MM.1S (cell line): ENCODE results near the gene PRSS16.

Source experiments
- DNase-seq: peaks from one replicate; pipeline ENCODE4 v3.0.0-alpha.2; 2015
- H2AFZ ChIP-seq: fragments of 300-600 bp; sonication (generic); 2 replicates; pipeline ENCODE4 v1.6.0; 2016; ENCODE audit warnings: antibody characterized with exemption, low read length
- H3F3A ChIP-seq: fragments of 300-600 bp; sonication (generic); 2 replicates; pipeline ENCODE4 v1.6.1; 2016; ENCODE audit warnings: mild to moderate bottlenecking, antibody characterized with exemption, low read length, moderate library complexity, mixed read lengths; ENCODE audit not compliant: insufficient read depth
- H3K27ac ChIP-seq: fragments of 300-600 bp; sonication (generic); 2 replicates; pipeline ENCODE4 v1.5.1; 2016; ENCODE audit warnings: mild to moderate bottlenecking, low read length
- H3K27me3 ChIP-seq: fragments of 300-600 bp; sonication (generic); replicated peaks from 2 replicates; pipeline ENCODE4 v1.6.0; 2016; ENCODE audit warnings: low read length; ENCODE audit not compliant: insufficient read depth
- H3K36me3 ChIP-seq: fragments of 300-600 bp; sonication (generic); replicated peaks from 2 replicates; pipeline ENCODE4 v1.6.1; 2016; ENCODE audit warnings: mild to moderate bottlenecking, low read length, mixed read lengths; ENCODE audit not compliant: insufficient read depth
- H3K4me1 ChIP-seq: fragments of 300-600 bp; sonication (generic); 2 replicates; pipeline ENCODE4 v1.6.1; 2016; ENCODE audit warnings: low read length, mixed read lengths
- H3K4me2 ChIP-seq: fragments of 300-600 bp; sonication (generic); 2 replicates; pipeline ENCODE4 v1.6.0; 2016; ENCODE audit warnings: low read depth, low read length
- H3K4me3 ChIP-seq: fragments of 300-600 bp; sonication (generic); 2 replicates; pipeline ENCODE4 v1.5.1; 2016; ENCODE audit warnings: low read length, mixed read lengths
- H3K79me2 ChIP-seq: fragments of 300-600 bp; sonication (generic); 2 replicates; pipeline ENCODE4 v1.6.1; 2016; ENCODE audit warnings: mixed run types, low read length, mixed read lengths
- H3K9ac ChIP-seq: fragments of 300-600 bp; sonication (generic); 2 replicates; pipeline ENCODE4 v1.6.1; 2016; ENCODE audit warnings: low read length, mixed read lengths
- H3K9me2 ChIP-seq: fragments of 300-600 bp; sonication (generic); replicated peaks from 2 replicates; pipeline ENCODE4 v1.6.1; 2016; ENCODE audit warnings: mild to moderate bottlenecking, low read length, mixed read lengths; ENCODE audit not compliant: insufficient read depth
- H3K9me3 ChIP-seq: fragments of 300-600 bp; sonication (generic); replicated peaks from 2 replicates; pipeline ENCODE4 v1.6.1; 2016; ENCODE audit warnings: mild to moderate bottlenecking, low read length, mixed read lengths; ENCODE audit not compliant: insufficient read depth
- H4K20me1 ChIP-seq: fragments of 300-600 bp; sonication (generic); 2 replicates; pipeline ENCODE4 v1.6.1; 2016; ENCODE audit warnings: mild to moderate bottlenecking, low read length, moderate library complexity, mixed read lengths; ENCODE audit not compliant: insufficient read depth
- CTCF ChIP-seq: fragments of 300-600 bp; sonication (generic); IDR thresholded peaks from 2 replicates; pipeline ENCODE4 v1.5.1; 2016; ENCODE audit warnings: antibody characterized with exemption, low read length, mixed read lengths
- EZH2 ChIP-seq: fragments of 300-600 bp; sonication (generic); optimal IDR thresholded peaks from 2 replicates; pipeline ENCODE3; 2017; ENCODE audit warnings: low read depth, mild to moderate bottlenecking, antibody characterized with exemption, low read length, mixed read lengths
- EZH2phosphoT487 ChIP-seq: fragments of 300-600 bp; sonication (generic); IDR thresholded peaks from 2 replicates; pipeline ENCODE4 v1.6.1; 2018; ENCODE audit warnings: antibody characterized with exemption, low read length

Gene PRSS16

GRCh38 chr6:27250277-27251111 is 3.0 kb downstream of the PRSS16 start:
- H3F3A ChIP-seq: no peaks in the 10 kb centered on the region; the same call in 1 of the 2 replicates
- H3K4me1 ChIP-seq: peaks cover 4% of the 10 kb centered on the region
- H3K9ac ChIP-seq: peak overlapping the region; percentile 84
- H3K4me2 ChIP-seq: peak overlapping the region; percentile 75
- H3K27me3 ChIP-seq: no peaks in the 10 kb centered on the region
- H3K36me3 ChIP-seq: no peaks in the 10 kb centered on the region
- H3K9me3 ChIP-seq: no peaks in the 10 kb centered on the region
- peak overlapping the region; percentile 99 for H2AFZ ChIP-seq
- H3K4me3 ChIP-seq: peak overlapping the region; percentile 94
- DNase-seq: no peak
- H3K9me2 ChIP-seq: no peaks in the 10 kb centered on the region
- H3K27ac ChIP-seq: peak overlapping the region; percentile 77; the same call in 1 of the 2 replicates
- no peaks in the 10 kb centered on the region for H3K79me2 ChIP-seq
- TF ChIP-seq CTCF (no peak), EZH2phosphoT487 (no peak), EZH2 (no peak)
- H4K20me1 ChIP-seq: no peaks in the 10 kb centered on the region

- TF ChIP-seq EZH2phosphoT487: no peak
- TF ChIP-seq CTCF: no peak
- no peak for TF ChIP-seq EZH2
Observed at GRCh38 chr6:27251112-27251605, 3.7 kb downstream of the PRSS16 start.

GRCh38 chr6:27251606-27252251 is 4.2 kb downstream of the PRSS16 start:
- H3K4me2 ChIP-seq: peak overlapping the region; percentile 51; the same call in 1 of the 2 replicates
- H3K27ac ChIP-seq: peak overlapping the region; percentile 77; the same call in 1 of the 2 replicates
- peak overlapping the region; percentile 57 for H2AFZ ChIP-seq
- H3K36me3 ChIP-seq: no peaks in the 10 kb centered on the region
- H3K9me3 ChIP-seq: no peaks in the 10 kb centered on the region
- no peaks in the 10 kb centered on the region; the same call in 1 of the 2 replicates for H3F3A ChIP-seq
- H3K9me2 ChIP-seq: no peaks in the 10 kb centered on the region
- no peaks in the 10 kb centered on the region for H3K27me3 ChIP-seq
- DNase-seq: peak; percentile 93
- peak overlapping the region; percentile 82; the same call in 1 of the 2 replicates for H3K9ac ChIP-seq
- TF ChIP-seq CTCF (peak; percentile 64), EZH2phosphoT487 (no peak), EZH2 (no peak)
- no peaks in the 10 kb centered on the region for H3K79me2 ChIP-seq
- no peaks in the 10 kb centered on the region for H4K20me1 ChIP-seq
- peak overlapping the region; percentile 68 for H3K4me3 ChIP-seq
- peaks cover 4% of the 10 kb centered on the region for H3K4me1 ChIP-seq

More at GRCh38 chr6:27251112-27251605, 3.7 kb downstream of the PRSS16 start:
- H3K9me2 ChIP-seq: no peaks in the 10 kb centered on the region
- H3K9ac ChIP-seq: peak overlapping the region; percentile 84
- H3K9me3 ChIP-seq: no peaks in the 10 kb centered on the region
- peak overlapping the region; percentile 75 for H3K4me2 ChIP-seq
- no peaks in the 10 kb centered on the region for H4K20me1 ChIP-seq
- peak overlapping the region; percentile 99 for H2AFZ ChIP-seq
- H3K4me3 ChIP-seq: peak overlapping the region; percentile 94
- H3K79me2 ChIP-seq: no peaks in the 10 kb centered on the region
- peak overlapping the region; percentile 77 for H3K27ac ChIP-seq
- H3K27me3 ChIP-seq: no peaks in the 10 kb centered on the region
- H3K4me1 ChIP-seq: peaks cover 4% of the 10 kb centered on the region
- no peaks in the 10 kb centered on the region for H3K36me3 ChIP-seq
- no peaks in the 10 kb centered on the region; the same call in 1 of the 2 replicates for H3F3A ChIP-seq
- DNase-seq: peak; percentile 87
